ENCODE results near the gene KRT13. TPM values are rescaled to one million over a fixed set of nuclear protein-coding genes. Genes with fewer than 3 reads are reported as not detected.

Gene KRT13
- total and polyA plus RNA-seq, 9 of the 15 experiments (the other 6 are each of a cell fraction or from before 2014, with no cell fraction given), result 0.11 to 1.1 (median 0.24) TPM; not detected in 3

DNA sequence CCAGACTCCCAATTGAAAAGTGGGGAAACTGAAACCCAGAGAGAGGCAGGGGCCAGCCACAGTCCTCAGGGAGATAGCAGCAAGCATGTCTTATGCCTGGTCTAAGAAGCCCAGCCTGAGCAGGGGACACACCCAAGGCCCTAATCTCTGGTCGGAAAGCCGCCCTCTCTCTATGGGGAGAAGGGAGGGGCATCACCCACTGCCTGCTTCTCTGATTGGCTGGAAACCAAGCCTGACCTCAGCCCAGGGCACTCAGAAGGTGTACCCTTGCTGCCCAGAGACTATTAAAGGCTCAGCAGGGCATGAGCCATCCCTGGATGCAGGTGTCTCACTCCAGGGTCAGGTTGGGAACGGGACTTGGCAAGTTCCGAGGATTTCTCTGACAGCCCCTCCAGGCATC is 5.7 kb upstream of the KRT13 start (continued):
- TF ChIP-seq, protein P1, sequence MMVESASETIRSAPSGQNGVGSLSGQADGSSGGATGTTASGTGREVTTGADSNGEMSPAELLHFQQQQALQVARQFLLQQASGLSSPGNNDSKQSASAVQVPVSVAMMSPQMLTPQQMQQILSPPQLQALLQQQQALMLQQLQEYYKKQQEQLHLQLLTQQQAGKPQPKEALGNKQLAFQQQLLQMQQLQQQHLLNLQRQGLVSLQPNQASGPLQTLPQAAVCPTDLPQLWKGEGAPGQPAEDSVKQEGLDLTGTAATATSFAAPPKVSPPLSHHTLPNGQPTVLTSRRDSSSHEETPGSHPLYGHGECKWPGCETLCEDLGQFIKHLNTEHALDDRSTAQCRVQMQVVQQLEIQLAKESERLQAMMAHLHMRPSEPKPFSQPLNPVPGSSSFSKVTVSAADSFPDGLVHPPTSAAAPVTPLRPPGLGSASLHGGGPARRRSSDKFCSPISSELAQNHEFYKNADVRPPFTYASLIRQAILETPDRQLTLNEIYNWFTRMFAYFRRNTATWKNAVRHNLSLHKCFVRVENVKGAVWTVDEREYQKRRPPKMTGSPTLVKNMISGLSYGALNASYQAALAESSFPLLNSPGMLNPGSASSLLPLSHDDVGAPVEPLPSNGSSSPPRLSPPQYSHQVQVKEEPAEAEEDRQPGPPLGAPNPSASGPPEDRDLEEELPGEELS (CRISPR knock-in tag; IDR thresholded peaks at IDR 0.05; ENCODE audit: borderline replicate concordance), result no peak
- TF ChIP-seq, protein P2, sequence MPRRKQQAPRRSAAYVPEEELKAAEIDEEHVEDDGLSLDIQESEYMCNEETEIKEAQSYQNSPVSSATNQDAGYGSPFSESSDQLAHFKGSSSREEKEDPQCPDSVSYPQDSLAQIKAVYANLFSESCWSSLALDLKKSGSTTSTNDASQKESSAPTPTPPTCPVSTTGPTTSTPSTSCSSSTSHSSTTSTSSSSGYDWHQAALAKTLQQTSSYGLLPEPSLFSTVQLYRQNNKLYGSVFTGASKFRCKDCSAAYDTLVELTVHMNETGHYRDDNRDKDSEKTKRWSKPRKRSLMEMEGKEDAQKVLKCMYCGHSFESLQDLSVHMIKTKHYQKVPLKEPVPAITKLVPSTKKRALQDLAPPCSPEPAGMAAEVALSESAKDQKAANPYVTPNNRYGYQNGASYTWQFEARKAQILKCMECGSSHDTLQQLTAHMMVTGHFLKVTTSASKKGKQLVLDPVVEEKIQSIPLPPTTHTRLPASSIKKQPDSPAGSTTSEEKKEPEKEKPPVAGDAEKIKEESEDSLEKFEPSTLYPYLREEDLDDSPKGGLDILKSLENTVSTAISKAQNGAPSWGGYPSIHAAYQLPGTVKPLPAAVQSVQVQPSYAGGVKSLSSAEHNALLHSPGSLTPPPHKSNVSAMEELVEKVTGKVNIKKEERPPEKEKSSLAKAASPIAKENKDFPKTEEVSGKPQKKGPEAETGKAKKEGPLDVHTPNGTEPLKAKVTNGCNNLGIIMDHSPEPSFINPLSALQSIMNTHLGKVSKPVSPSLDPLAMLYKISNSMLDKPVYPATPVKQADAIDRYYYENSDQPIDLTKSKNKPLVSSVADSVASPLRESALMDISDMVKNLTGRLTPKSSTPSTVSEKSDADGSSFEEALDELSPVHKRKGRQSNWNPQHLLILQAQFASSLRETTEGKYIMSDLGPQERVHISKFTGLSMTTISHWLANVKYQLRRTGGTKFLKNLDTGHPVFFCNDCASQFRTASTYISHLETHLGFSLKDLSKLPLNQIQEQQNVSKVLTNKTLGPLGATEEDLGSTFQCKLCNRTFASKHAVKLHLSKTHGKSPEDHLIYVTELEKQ (CRISPR knock-in tag; IDR thresholded peaks at IDR 0.05), result no peak
- TF ChIP-seq ZNF445 (CRISPR knock-in tag; IDR thresholded peaks at IDR 0.05; ENCODE audit: low read depth) (no peak), PPARD (CRISPR knock-in tag; IDR thresholded peaks at IDR 0.05) (no peak), ATF1 (CRISPR knock-in tag; IDR thresholded peaks at IDR 0.05) (no peak), ATF1 (tag; IDR thresholded peaks at IDR 0.05) (no peak), KDM4B (IDR thresholded peaks at IDR 0.05; ENCODE audit: borderline replicate concordance in 2 of 2, low read depth in 1 of 2) (no peak), CHD2 (IDR thresholded peaks at IDR 0.05; ENCODE audit: low read depth, low read length) (no peak), HSF4 (CRISPR knock-in tag; IDR thresholded peaks at IDR 0.05; ENCODE audit: borderline replicate concordance) (no peak), NBN (IDR thresholded peaks at IDR 0.05; ENCODE audit: low read depth) (no peak), HMG20A (CRISPR knock-in tag; conservative IDR thresholded peaks at IDR 0.05) (no peak), SIRT6 (IDR thresholded peaks at IDR 0.05; ENCODE audit: low read depth, low read length) (no peak), HDAC2 (IDR thresholded peaks at IDR 0.05) (no peak), NFE2L1 (tag; IDR thresholded peaks at IDR 0.05; ENCODE audit: borderline replicate concordance, low read depth) (no peak), SRSF7 (optimal IDR thresholded peaks at IDR 0.05; ENCODE audit: low read depth, low read length) (no peak), EGR1 (conservative IDR thresholded peaks at IDR 0.05) (no peak), ZNF232 (CRISPR knock-in tag; IDR thresholded peaks at IDR 0.05) (no peak), ZNF217 (CRISPR knock-in tag; IDR thresholded peaks at IDR 0.05) (no peak)
- TF ChIP-seq, protein P3, sequence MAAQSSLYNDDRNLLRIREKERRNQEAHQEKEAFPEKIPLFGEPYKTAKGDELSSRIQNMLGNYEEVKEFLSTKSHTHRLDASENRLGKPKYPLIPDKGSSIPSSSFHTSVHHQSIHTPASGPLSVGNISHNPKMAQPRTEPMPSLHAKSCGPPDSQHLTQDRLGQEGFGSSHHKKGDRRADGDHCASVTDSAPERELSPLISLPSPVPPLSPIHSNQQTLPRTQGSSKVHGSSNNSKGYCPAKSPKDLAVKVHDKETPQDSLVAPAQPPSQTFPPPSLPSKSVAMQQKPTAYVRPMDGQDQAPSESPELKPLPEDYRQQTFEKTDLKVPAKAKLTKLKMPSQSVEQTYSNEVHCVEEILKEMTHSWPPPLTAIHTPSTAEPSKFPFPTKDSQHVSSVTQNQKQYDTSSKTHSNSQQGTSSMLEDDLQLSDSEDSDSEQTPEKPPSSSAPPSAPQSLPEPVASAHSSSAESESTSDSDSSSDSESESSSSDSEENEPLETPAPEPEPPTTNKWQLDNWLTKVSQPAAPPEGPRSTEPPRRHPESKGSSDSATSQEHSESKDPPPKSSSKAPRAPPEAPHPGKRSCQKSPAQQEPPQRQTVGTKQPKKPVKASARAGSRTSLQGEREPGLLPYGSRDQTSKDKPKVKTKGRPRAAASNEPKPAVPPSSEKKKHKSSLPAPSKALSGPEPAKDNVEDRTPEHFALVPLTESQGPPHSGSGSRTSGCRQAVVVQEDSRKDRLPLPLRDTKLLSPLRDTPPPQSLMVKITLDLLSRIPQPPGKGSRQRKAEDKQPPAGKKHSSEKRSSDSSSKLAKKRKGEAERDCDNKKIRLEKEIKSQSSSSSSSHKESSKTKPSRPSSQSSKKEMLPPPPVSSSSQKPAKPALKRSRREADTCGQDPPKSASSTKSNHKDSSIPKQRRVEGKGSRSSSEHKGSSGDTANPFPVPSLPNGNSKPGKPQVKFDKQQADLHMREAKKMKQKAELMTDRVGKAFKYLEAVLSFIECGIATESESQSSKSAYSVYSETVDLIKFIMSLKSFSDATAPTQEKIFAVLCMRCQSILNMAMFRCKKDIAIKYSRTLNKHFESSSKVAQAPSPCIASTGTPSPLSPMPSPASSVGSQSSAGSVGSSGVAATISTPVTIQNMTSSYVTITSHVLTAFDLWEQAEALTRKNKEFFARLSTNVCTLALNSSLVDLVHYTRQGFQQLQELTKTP (IDR thresholded peaks at IDR 0.05; ENCODE audit: low read depth in 1 of 2, partially characterized antibody in 2 of 2), result no peak
